Hepatocyte (in vitro differentiated cells): ENCODE data around the gene GNG12. TPM values are rescaled to one million over a fixed set of nuclear protein-coding genes. Genes with fewer than 3 reads are reported as not detected.

Experiments used
- DNase-seq: peaks from one replicate; pipeline ENCODE4 v3.0.0-alpha.2; 2016; ENCODE audit warnings: low spot score
- H2AFZ ChIP-seq: fragments of 200-600 bp; sonication (generic); 2 replicates; pipeline ENCODE4 v1.6.0; 2016; ENCODE audit warnings: antibody characterized with exemption, mild to moderate bottlenecking
- H3K27ac ChIP-seq: fragments of 200-600 bp; sonication (generic); 2 replicates; pipeline ENCODE4 v1.5.1; 2016; ENCODE audit warnings: mild to moderate bottlenecking
- H3K27me3 ChIP-seq: fragments of 200-600 bp; sonication (generic); 2 replicates; pipeline ENCODE4 v1.6.1; 2016
- H3K36me3 ChIP-seq: fragments of 200-600 bp; sonication (generic); replicated peaks from 2 replicates; pipeline ENCODE4 v1.5.1; 2016; ENCODE audit warnings: low read depth; ENCODE audit not compliant: insufficient read depth
- H3K4me1 ChIP-seq: fragments of 200-600 bp; sonication (generic); 2 replicates; pipeline ENCODE4 v1.5.1; 2016; ENCODE audit warnings: mild to moderate bottlenecking, moderate library complexity; ENCODE audit not compliant: insufficient read depth
- H3K4me2 ChIP-seq: fragments of 200-600 bp; sonication (generic); 2 replicates; pipeline ENCODE4 v1.6.0; 2016
- H3K4me3 ChIP-seq: fragments of 200-600 bp; sonication (generic); 2 replicates; pipeline ENCODE4 v1.5.1; 2016; ENCODE audit warnings: mild to moderate bottlenecking
- H3K79me2 ChIP-seq: fragments of 200-600 bp; sonication (generic); 2 replicates; pipeline ENCODE4 v1.6.0; 2017; ENCODE audit warnings: mild to moderate bottlenecking
- H3K9me2 ChIP-seq: fragments of 200-600 bp; sonication (generic); replicated peaks from 2 replicates; pipeline ENCODE4 v1.6.0; 2017; ENCODE audit warnings: mild to moderate bottlenecking; ENCODE audit not compliant: insufficient read depth
- H3K9me3 ChIP-seq: fragments of 200-600 bp; sonication (generic); 2 replicates; pipeline ENCODE4 v1.5.1; 2016; ENCODE audit warnings: low read depth, mild to moderate bottlenecking
- H4K20me1 ChIP-seq: fragments of 200-600 bp; sonication (generic); 2 replicates; pipeline ENCODE4 v1.6.0; 2016; ENCODE audit warnings: mild to moderate bottlenecking; ENCODE audit not compliant: insufficient read depth, poor library complexity, severe bottlenecking
- EZH2 ChIP-seq: fragments of 200-600 bp; sonication (generic); IDR thresholded peaks from 2 replicates; pipeline ENCODE4 v1.6.1; 2016; ENCODE audit warnings: antibody characterized with exemption, mild to moderate bottlenecking, borderline replicate concordance
- EZH2phosphoT487 ChIP-seq: fragments of 200-600 bp; sonication (generic); IDR thresholded peaks from one replicate; pipeline ENCODE4 v1.6.1; 2018; ENCODE audit warnings: antibody characterized with exemption, mild to moderate bottlenecking, low read depth, moderate library complexity; ENCODE audit not compliant: unreplicated experiment, severe bottlenecking
- WGBS: methylation state at CpG from one replicate; pipeline ENCODE4 v1.1.6; 2016; ENCODE audit warnings: low lambda C conversion rate; ENCODE audit errors: missing lambda C conversion rate; 5-methylcytosine and 5-hydroxymethylcytosine counted together
- polyA plus RNA-seq: library from polyadenylated mRNA; unstranded; fragments of >200 nt; fragmentation: Nextera tagmentation; extraction: Ambion mirVana; gene quantifications from 2 replicates; pipeline ENCODE4 v1.2.1, GENCODE V29; 2016
- total RNA-seq: library from RNA; depleted of rRNA; stranded (reverse); fragments of >200 nt; gene quantifications from 2 replicates; pipeline ENCODE4 v1.2.3, GENCODE V29; 2014
- TF ChIP-seq, protein P1 (sequence below): fragments of 200-600 bp; sonication (generic); IDR thresholded peaks from 2 replicates; pipeline ENCODE4 v1.5.1; 2016; ENCODE audit warnings: antibody characterized with exemption, mild to moderate bottlenecking; ENCODE audit not compliant: poor library complexity

GNG12 gene
- total and polyA plus RNA-seq, 2 experiments from 2014 or later = 49.6 to 108 TPM

DNA sequence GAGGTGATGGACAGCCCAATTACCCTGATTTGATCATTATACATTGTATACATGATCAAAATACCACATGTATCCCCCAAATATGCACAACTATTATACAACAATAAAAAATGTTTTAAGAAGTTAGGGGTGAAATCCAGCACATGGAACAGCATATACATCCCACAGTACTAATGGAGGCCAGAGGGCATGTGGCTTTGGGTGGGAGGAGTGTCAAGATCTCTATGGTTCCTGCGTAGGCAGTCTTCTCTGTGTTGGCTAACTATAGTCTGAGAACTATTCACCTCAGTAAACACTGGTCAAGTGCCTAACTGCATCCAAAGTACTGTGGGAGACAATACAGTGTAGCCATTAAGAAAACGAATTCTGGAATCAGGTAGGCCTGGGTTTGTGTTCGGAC lies 74.2 kb downstream of the GNG12 start:
- WGBS = 86% methylated on average over 3 of the region's 3 CpGs
- Histone ChIP-seq H3K4me2 (no peak overlapping the region), H2AFZ (no peak overlapping the region), H4K20me1 (no peaks in the 10 kb centered on the region), H3K9me3 (no peaks in the 10 kb centered on the region), H3K27ac (peak overlapping the region; percentile 97), H3K36me3 (no peaks in the 10 kb centered on the region), H3K79me2 (peaks cover 61% of the 10 kb centered on the region), H3K27me3 (no peaks in the 10 kb centered on the region), H3K4me1 (peaks cover 23% of the 10 kb centered on the region), H3K4me3 (no peak overlapping the region), H3K9me2 (no peaks in the 10 kb centered on the region)
- DNase-seq = no peak
- TF ChIP-seq EZH2phosphoT487 = no peak
- TF ChIP-seq, protein P1, sequence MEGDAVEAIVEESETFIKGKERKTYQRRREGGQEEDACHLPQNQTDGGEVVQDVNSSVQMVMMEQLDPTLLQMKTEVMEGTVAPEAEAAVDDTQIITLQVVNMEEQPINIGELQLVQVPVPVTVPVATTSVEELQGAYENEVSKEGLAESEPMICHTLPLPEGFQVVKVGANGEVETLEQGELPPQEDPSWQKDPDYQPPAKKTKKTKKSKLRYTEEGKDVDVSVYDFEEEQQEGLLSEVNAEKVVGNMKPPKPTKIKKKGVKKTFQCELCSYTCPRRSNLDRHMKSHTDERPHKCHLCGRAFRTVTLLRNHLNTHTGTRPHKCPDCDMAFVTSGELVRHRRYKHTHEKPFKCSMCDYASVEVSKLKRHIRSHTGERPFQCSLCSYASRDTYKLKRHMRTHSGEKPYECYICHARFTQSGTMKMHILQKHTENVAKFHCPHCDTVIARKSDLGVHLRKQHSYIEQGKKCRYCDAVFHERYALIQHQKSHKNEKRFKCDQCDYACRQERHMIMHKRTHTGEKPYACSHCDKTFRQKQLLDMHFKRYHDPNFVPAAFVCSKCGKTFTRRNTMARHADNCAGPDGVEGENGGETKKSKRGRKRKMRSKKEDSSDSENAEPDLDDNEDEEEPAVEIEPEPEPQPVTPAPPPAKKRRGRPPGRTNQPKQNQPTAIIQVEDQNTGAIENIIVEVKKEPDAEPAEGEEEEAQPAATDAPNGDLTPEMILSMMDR = no peak
- TF ChIP-seq EZH2 = no peak

DNA sequence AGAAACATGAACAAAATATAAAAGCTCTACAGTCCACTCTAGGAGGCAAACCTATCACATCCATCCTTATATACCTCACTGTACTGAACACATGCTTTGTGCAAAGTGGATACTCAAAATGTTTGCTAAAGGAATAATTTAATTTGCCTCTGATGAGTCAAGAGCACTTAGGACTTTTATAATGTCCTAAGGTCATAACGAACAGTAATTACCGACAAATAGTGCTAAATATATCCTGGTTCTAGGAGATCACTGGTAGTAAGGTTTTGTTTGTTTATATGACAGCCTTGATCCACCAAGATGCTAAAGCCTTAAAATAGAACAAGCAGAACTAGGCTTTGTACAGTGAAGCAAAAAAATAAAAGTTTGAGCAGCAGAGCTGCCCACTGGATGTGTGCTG lies 77.6 kb downstream of the GNG12 start:
- WGBS = 63% methylated on average over 2 of the region's 2 CpGs

DNA sequence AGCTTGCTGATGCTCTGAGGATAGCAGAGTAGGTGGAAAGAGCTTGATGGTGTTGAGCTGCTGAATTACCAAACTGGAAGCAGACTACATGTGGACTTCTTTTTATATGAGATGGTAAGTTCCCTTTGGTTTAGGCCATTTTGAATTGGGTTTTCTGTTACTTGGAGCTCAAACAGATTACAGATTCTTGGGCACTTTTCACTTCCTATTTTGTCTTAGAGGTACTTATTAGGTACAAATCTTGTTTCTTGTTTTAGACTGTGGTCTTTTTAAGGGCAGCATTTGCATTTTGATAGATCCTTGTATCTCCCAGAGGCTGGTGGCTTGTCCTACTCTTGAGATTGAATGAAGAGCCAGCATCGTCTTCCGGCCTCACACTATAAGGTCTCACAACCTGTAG lies 78.1 kb downstream of the GNG12 start:
- Histone ChIP-seq H3K4me1 (peaks cover 27% of the 10 kb centered on the region), H3K27me3 (no peaks in the 10 kb centered on the region), H2AFZ (no peak overlapping the region), H3K4me2 (no peak overlapping the region), H3K9me3 (no peaks in the 10 kb centered on the region), H4K20me1 (no peaks in the 10 kb centered on the region), H3K27ac (peak overlapping the region; percentile 48), H3K36me3 (no peaks in the 10 kb centered on the region), H3K79me2 (peaks cover 58% of the 10 kb centered on the region), H3K9me2 (no peaks in the 10 kb centered on the region), H3K4me3 (no peak overlapping the region)
- no peak for TF ChIP-seq EZH2
- no peak for TF ChIP-seq EZH2phosphoT487
- TF ChIP-seq, protein P1 = no peak
- WGBS = 100% methylated on average over 2 of the region's 2 CpGs
- DNase-seq = no peak

More for the DNA sequence above, 77.6 kb downstream of the GNG12 start:
- H4K20me1 ChIP-seq = no peaks in the 10 kb centered on the region
- H2AFZ ChIP-seq = no peak overlapping the region
- no peaks in the 10 kb centered on the region for H3K27me3 ChIP-seq
- H3K4me2 ChIP-seq = no peak overlapping the region
- no peaks in the 10 kb centered on the region for H3K9me3 ChIP-seq
- H3K9me2 ChIP-seq = no peaks in the 10 kb centered on the region
- no peak overlapping the region for H3K4me3 ChIP-seq
- no peaks in the 10 kb centered on the region for H3K36me3 ChIP-seq
- TF ChIP-seq EZH2 (no peak), EZH2phosphoT487 (no peak)
- TF ChIP-seq, protein P1 = no peak
- H3K79me2 ChIP-seq = peaks cover 58% of the 10 kb centered on the region
- peaks cover 25% of the 10 kb centered on the region for H3K4me1 ChIP-seq
- DNase-seq = no peak
- peak overlapping the region; percentile 76 for H3K27ac ChIP-seq

DNA sequence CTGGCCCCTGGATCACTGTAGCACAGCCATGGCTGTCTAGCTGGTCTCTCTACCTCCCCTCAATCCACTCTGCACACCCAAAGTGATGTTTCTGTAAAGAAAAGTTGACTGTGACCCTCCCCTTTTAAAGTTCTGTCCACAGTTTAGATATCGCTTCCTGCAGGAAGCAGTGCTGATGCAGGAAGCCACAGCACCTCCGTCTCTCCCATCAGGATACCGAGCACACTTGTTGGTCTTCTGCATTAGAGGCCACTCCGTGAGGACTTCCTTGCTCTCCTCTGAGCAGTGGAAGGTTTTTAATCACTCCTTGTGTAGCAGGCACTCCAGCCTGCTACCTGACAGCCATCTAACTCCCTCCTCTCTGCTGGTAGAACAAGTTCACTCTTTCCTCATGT lies 78.7 kb downstream of the GNG12 start:
- no peaks in the 10 kb centered on the region for H3K27me3 ChIP-seq
- no peak overlapping the region for H3K4me2 ChIP-seq
- no peak for DNase-seq
- no peak overlapping the region for H3K27ac ChIP-seq
- no peaks in the 10 kb centered on the region for H3K9me2 ChIP-seq
- H3K4me3 ChIP-seq = no peak overlapping the region
- 92% methylated on average over 4 of the region's 4 CpGs for WGBS
- H3K4me1 ChIP-seq = peaks cover 27% of the 10 kb centered on the region
- H3K36me3 ChIP-seq = no peaks in the 10 kb centered on the region
- H2AFZ ChIP-seq = no peak overlapping the region
- H4K20me1 ChIP-seq = no peaks in the 10 kb centered on the region
- TF ChIP-seq, protein P1 = no peak
- TF ChIP-seq EZH2phosphoT487 (no peak), EZH2 (no peak)
- no peaks in the 10 kb centered on the region for H3K9me3 ChIP-seq
- peaks cover 58% of the 10 kb centered on the region for H3K79me2 ChIP-seq
